Erythroblast (primary cell): ENCODE results near the gene CPNE8.

Experiments used
- GATA1 ChIP-seq: IDR thresholded peaks from 2 replicates; pipeline ENCODE4 v1.6.1; 2011; ENCODE audit warnings: low read depth, mild to moderate bottlenecking, control low read depth, low read length, moderate library complexity
- POLR2A ChIP-seq: IDR thresholded peaks from 2 replicates; pipeline ENCODE4 v1.6.1; 2011; ENCODE audit warnings: mild to moderate bottlenecking, low read length

GRCh38 chr12:38711054-38711453 is 194.3 kb downstream of the CPNE8 start:
- TF ChIP-seq POLR2A (no peak), GATA1 (no peak)
